Stimulated activated CD4-positive, alpha-beta T cell treated with anti-CD3 and anti-CD28 coated beads, TNF-alpha, amount 100 ng/mL, for 1 hour (primary cell): ENCODE data around the gene MT1B.
"Not testable (repeated sequence)": the region's sequence is repeated elsewhere in the genome, so short reads cannot be mapped to it uniquely, and the experiment has no call there.

Experiments used
- DNase-seq, 3 donors: peaks; one replicate each; pipeline ENCODE4 v3.0.0-alpha.2; 2020; ENCODE audit warnings: low read depth in 3 of 3, low spot score in 1 of 3

MT1B gene

GRCh38 chr16:56665286-56666261 is 13.9 kb downstream of the MT1B start:
- DNase-seq: not testable (repeated sequence)

- no peak for DNase-seq
Measured at GRCh38 chr16:56667581-56668571, 16.2 kb downstream of the MT1B start, which contains the start of gene MT1G. Gene MT1G, minus strand, starts transcription at chr16:56668065. Its CDS starts 72 bp downstream, at chr16:56667993.

- DNase-seq: no peak
Measured at GRCh38 chr16:56669005-56669839, 17.5 kb downstream of the MT1B start, which contains the start of gene MT1H. Gene MT1H, plus strand, starts transcription at chr16:56669814. Its CDS starts 71 bp downstream, at chr16:56669885.

GRCh38 chr16:56669840-56670619 is 18.3 kb downstream of the MT1B start:
- DNase-seq: no peak

GRCh38 chr16:56670620-56670934 is 18.9 kb downstream of the MT1B start:
- DNase-seq: no peak

GRCh38 chr16:56671691-56672090 is 20.0 kb downstream of the MT1B start:
- DNase-seq: not testable (repeated sequence)

GRCh38 chr16:56672171-56672570 is 20.5 kb downstream of the MT1B start:
- not testable (repeated sequence) for DNase-seq

- DNase-seq: no peak
Measured at GRCh38 chr16:56672761-56673536, 21.3 kb downstream of the MT1B start.

- DNase-seq: no peak
Measured at GRCh38 chr16:56673921-56674320, 22.2 kb downstream of the MT1B start.

- not testable (repeated sequence) for DNase-seq
Measured at GRCh38 chr16:56674570-56674969, 22.9 kb downstream of the MT1B start.

GRCh38 chr16:56675685-56676210 is 24.1 kb downstream of the MT1B start:
- peak in 1 of 3 donors; percentile 50 for DNase-seq

GRCh38 chr16:56677474-56677873 is 25.8 kb downstream of the MT1B start:
- DNase-seq: no peak

GRCh38 chr16:56679078-56679730 is 27.5 kb downstream of the MT1B start:
- DNase-seq: no peak

GRCh38 chr16:56679818-56680217 is 28.1 kb downstream of the MT1B start:
- no peak for DNase-seq

- DNase-seq: peak; percentile 57 to 87 (median 78)
Measured at GRCh38 chr16:56681939-56682702, 30.4 kb downstream of the MT1B start, which contains the start of gene MT1X. Gene MT1X, plus strand, starts transcription at chr16:56682470. Its CDS starts 71 bp downstream, at chr16:56682541.

- no peak for DNase-seq
Measured at GRCh38 chr16:56682703-56683397, 31.2 kb downstream of the MT1B start.
